Measurements from ENCODE around the gene SNX5. TPM values are rescaled to one million over a fixed set of nuclear protein-coding genes. Genes with fewer than 3 reads are reported as not detected.

The SNX5 gene
- polyA plus RNA-seq, 4 donors, result 67.8 to 295 (median 79.1) TPM

DNA sequence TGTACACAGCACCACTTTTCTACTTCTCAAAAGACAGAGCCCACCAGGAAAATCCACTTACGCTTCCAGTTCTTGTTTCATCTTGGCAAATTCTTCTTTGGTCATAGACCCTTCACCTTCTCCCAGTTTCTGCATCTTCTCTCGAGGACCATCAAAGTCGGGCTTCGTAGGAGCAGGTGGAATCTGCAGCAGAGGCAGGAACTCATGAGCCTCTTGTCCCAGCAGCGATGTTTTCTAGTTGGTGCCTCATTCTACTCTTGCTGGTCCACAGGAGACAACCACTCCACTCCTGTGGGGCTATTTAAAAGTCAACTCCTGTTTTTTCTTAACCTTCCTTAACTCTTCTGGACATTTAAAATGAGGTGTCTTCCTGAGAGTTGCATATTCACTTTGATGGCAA lies 14.7 kb downstream of the SNX5 start:
- DNase-seq (no peak), FAIRE-seq (no peak)
- no peaks in the 10 kb centered on the region for H3K9me3 ChIP-seq (ENCODE audit: control insufficient read depth in 2 of 2, insufficient read depth in 1 of 2, low read depth in 1 of 2, low read length in 1 of 2)
- H3K27ac ChIP-seq (ENCODE audit: low read depth in 1 of 3, low read length in 2 of 3), result no peak overlapping the region
- H3K4me3 ChIP-seq (ENCODE audit: low read depth in 1 of 3, low read length in 3 of 3), result no peak overlapping the region
- 95 to 98% (median 97%) methylated on average over 5 of the region's 5 CpGs for WGBS, 3 donors
- H3K27me3 ChIP-seq (ENCODE audit: control insufficient read depth in 3 of 3, insufficient read depth in 3 of 3, low read length in 3 of 3), result no peaks in the 10 kb centered on the region
- H3K4me1 ChIP-seq (ENCODE audit: control insufficient read depth in 3 of 3, insufficient read depth in 2 of 3, low read depth in 1 of 3, low read length in 2 of 3), result peaks cover 4 to 17% (median 4%) of the 10 kb centered on the region in 3 donors
- peaks cover 25 to 34% (median 25%) of the 10 kb centered on the region in 3 donors for H3K36me3 ChIP-seq (ENCODE audit: control insufficient read depth in 3 of 3, insufficient read depth in 2 of 3, low read depth in 1 of 3, low read length in 3 of 3)

DNA sequence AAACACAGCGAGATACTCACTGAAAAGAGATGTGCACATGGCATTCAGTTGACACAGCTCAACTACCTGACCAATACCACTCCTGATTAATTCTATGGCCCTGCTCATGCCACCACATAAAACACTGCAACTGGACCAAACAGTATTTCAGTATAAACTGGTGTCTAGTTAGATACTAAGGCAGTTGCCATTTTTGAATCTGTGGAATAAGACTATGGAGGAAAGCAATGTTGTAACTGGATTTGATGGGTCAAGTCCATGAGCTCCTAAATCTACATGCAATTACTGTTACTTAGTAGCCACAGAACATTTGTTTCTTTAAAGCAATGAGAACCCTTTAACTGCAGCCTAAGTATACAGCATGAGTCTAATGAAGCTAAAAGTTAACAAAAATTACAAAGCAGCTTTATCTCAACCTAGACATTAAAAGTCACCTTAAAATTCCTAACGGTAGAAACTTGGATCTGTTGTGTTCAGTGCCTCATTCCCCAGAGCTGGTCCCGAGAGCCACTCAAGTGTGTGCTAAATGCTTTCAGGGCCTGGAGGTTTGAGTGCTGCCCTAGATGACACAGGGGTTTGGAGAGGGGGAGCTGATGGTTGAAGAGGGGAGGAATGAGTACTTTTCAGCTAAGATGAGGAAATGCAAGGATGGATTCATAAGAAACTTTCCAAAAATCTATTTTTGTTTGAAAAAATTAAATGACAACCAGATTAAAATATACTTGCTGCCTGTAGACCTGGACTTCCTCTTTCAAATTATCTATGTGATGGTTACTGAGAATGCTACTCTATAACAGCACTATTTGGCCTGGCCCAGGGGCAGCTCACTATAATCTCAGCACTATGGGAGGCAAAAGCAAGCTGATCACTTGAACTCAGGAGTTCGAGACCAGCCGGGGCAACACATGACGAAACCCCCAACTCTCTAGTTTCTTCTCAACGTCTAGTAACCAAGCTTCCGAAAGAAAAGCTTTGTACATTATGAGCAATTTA lies 15.6 kb downstream of the SNX5 start:
- H3K27me3 ChIP-seq (ENCODE audit: control insufficient read depth in 3 of 3, insufficient read depth in 3 of 3, low read length in 3 of 3), result no peaks in the 10 kb centered on the region
- H3K4me3 ChIP-seq (ENCODE audit: low read depth in 1 of 3, low read length in 3 of 3), result no peak overlapping the region
- FAIRE-seq (no peak), DNase-seq (no peak)
- H3K27ac ChIP-seq (ENCODE audit: low read depth in 1 of 3, low read length in 2 of 3), result no peak overlapping the region
- WGBS, 3 donors, result 90 to 96% (median 91%) methylated on average over 8 of the region's 8 CpGs
- H3K9me3 ChIP-seq (ENCODE audit: control insufficient read depth in 2 of 2, insufficient read depth in 1 of 2, low read depth in 1 of 2, low read length in 1 of 2), result no peaks in the 10 kb centered on the region
- H3K36me3 ChIP-seq (ENCODE audit: control insufficient read depth in 3 of 3, insufficient read depth in 2 of 3, low read depth in 1 of 3, low read length in 3 of 3), result peaks cover 29 to 34% (median 30%) of the 10 kb centered on the region in 3 donors
- peaks cover 0 to 9% (median 3%) of the 10 kb centered on the region in 3 donors for H3K4me1 ChIP-seq (ENCODE audit: control insufficient read depth in 3 of 3, insufficient read depth in 2 of 3, low read depth in 1 of 3, low read length in 2 of 3)

DNA sequence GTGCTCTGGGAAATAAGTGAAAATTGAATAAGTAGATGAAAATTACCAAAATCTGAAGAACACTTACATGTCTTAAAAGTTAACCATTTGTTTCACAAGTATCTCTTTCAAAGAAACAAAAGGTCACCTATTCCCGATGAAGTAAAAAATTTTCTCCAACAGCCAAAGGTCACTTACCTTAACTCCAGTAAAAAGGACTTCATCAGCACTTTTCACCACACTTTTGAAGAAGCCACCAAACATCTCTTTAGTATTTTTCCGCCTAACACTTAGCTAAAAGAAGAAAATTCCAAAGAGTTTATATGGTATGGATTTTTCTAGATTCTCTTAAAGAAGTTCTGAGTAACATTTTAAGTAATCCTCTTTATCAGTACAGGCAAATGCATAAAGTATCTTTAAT lies 17.3 kb downstream of the SNX5 start:
- Histone ChIP-seq H3K27ac (ENCODE audit: low read depth in 1 of 3, low read length in 2 of 3) (no peak overlapping the region), H3K36me3 (ENCODE audit: control insufficient read depth in 3 of 3, insufficient read depth in 2 of 3, low read depth in 1 of 3, low read length in 3 of 3) (peaks cover 33 to 41% (median 35%) of the 10 kb centered on the region in 3 donors), H3K4me3 (ENCODE audit: low read depth in 1 of 3, low read length in 3 of 3) (no peak overlapping the region), H3K27me3 (ENCODE audit: control insufficient read depth in 3 of 3, insufficient read depth in 3 of 3, low read length in 3 of 3) (no peaks in the 10 kb centered on the region), H3K4me1 (ENCODE audit: control insufficient read depth in 3 of 3, insufficient read depth in 2 of 3, low read depth in 1 of 3, low read length in 2 of 3) (no peaks in the 10 kb centered on the region), H3K9me3 (ENCODE audit: control insufficient read depth in 2 of 2, insufficient read depth in 1 of 2, low read depth in 1 of 2, low read length in 1 of 2) (no peaks in the 10 kb centered on the region)
- 77 to 84% (median 78%) methylated on average over 2 of the region's 2 CpGs for WGBS, 3 donors
- DNase-seq (no peak), FAIRE-seq (no peak)

DNA sequence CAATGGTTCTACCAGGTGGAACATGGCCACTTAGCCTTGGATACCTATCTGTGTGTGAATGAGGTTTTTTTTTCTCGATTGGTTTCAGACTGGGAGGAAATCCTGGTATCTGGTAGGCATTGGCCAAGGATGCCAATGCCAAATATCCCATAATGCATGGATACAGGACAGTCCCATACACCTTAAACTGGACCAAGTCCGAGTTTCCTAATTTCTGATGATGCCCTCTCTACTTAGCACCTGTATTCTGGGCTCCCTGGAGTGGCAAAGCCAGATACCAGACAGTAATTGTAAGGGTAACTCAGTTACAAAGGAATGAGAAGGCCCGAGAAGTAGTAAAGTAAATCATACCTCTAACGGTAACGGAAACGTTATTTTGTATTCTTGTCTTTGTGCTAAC lies 17.9 kb downstream of the SNX5 start:
- H3K9me3 ChIP-seq (ENCODE audit: control insufficient read depth in 2 of 2, insufficient read depth in 1 of 2, low read depth in 1 of 2, low read length in 1 of 2), result no peaks in the 10 kb centered on the region
- H3K27ac ChIP-seq (ENCODE audit: low read depth in 1 of 3, low read length in 2 of 3), result no peak overlapping the region
- no peaks in the 10 kb centered on the region for H3K4me1 ChIP-seq (ENCODE audit: control insufficient read depth in 3 of 3, insufficient read depth in 2 of 3, low read depth in 1 of 3, low read length in 2 of 3)
- DNase-seq (no peak), FAIRE-seq (no peak)
- H3K4me3 ChIP-seq (ENCODE audit: low read depth in 1 of 3, low read length in 3 of 3), result no peak overlapping the region
- 76 to 85% (median 83%) methylated on average over 6 of the region's 6 CpGs for WGBS, 3 donors
- H3K36me3 ChIP-seq (ENCODE audit: control insufficient read depth in 3 of 3, insufficient read depth in 2 of 3, low read depth in 1 of 3, low read length in 3 of 3), result peaks cover 34 to 42% (median 35%) of the 10 kb centered on the region in 3 donors
- H3K27me3 ChIP-seq (ENCODE audit: control insufficient read depth in 3 of 3, insufficient read depth in 3 of 3, low read length in 3 of 3), result no peaks in the 10 kb centered on the region

- WGBS, 3 donors, result 96 to 98% (median 96%) methylated on average over 4 of the region's 4 CpGs
- Histone ChIP-seq H3K27ac (ENCODE audit: low read depth in 1 of 3, low read length in 2 of 3) (no peak overlapping the region), H3K9me3 (ENCODE audit: control insufficient read depth in 2 of 2, insufficient read depth in 1 of 2, low read depth in 1 of 2, low read length in 1 of 2) (no peaks in the 10 kb centered on the region), H3K36me3 (ENCODE audit: control insufficient read depth in 3 of 3, insufficient read depth in 2 of 3, low read depth in 1 of 3, low read length in 3 of 3) (peaks cover 33 to 44% (median 38%) of the 10 kb centered on the region in 3 donors), H3K4me3 (ENCODE audit: low read depth in 1 of 3, low read length in 3 of 3) (no peak overlapping the region), H3K4me1 (ENCODE audit: control insufficient read depth in 3 of 3, insufficient read depth in 2 of 3, low read depth in 1 of 3, low read length in 2 of 3) (no peaks in the 10 kb centered on the region), H3K27me3 (ENCODE audit: control insufficient read depth in 3 of 3, insufficient read depth in 3 of 3, low read length in 3 of 3) (no peaks in the 10 kb centered on the region)
- DNase-seq (no peak), FAIRE-seq (no peak)
Observed at GRCh38 chr20:17949899-17950298, 18.7 kb downstream of the SNX5 start.

DNA sequence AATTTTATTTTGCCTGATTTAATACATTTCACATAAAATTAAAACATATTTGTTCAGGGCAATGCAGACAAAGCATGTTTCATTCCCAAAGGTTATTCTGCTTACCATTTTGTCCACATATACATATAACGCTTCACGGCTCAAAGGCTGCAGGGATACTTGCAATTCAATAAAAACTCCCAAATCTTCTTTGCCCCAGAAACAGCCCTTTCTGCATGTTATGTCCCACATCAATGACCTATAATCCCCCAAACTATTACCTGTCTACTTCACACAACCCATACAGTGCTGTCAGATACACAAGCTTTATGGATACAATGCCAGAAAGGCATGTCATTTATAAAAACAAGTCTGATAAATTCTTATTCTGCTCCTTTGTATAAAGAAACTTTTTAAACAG lies 20.2 kb downstream of the SNX5 start:
- Histone ChIP-seq H3K27me3 (ENCODE audit: control insufficient read depth in 3 of 3, insufficient read depth in 3 of 3, low read length in 3 of 3) (no peaks in the 10 kb centered on the region), H3K4me1 (ENCODE audit: control insufficient read depth in 3 of 3, insufficient read depth in 2 of 3, low read depth in 1 of 3, low read length in 2 of 3) (no peaks in the 10 kb centered on the region), H3K4me3 (ENCODE audit: low read depth in 1 of 3, low read length in 3 of 3) (no peak overlapping the region), H3K36me3 (ENCODE audit: control insufficient read depth in 3 of 3, insufficient read depth in 2 of 3, low read depth in 1 of 3, low read length in 3 of 3) (peaks cover 30 to 43% (median 34%) of the 10 kb centered on the region in 3 donors), H3K27ac (ENCODE audit: low read depth in 1 of 3, low read length in 2 of 3) (no peak overlapping the region), H3K9me3 (ENCODE audit: control insufficient read depth in 2 of 2, insufficient read depth in 1 of 2, low read depth in 1 of 2, low read length in 1 of 2) (no peaks in the 10 kb centered on the region)
- no peak for DNase-seq
- 96 to 100% (median 98%) methylated on average over 2 of the region's 2 CpGs for WGBS, 3 donors
- FAIRE-seq, result no peak

DNA sequence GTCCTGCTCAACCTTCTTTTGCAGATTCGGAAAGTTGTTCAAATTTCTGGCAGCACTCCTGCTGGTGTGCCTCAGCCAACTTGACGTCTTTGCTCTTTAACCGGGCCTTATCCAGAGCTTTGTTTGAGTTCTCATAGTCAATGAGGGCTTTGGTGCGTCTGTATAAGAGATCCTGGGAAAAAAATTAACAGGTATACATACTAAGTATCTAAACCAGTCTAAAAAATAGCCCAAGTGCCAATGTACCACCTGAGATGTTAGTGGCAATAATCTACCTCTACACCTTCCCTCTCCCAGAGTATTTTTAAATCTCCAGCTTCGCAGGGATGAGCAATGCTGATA lies 21.1 kb downstream of the SNX5 start:
- H3K4me3 ChIP-seq (ENCODE audit: low read depth in 1 of 3, low read length in 3 of 3), result no peak overlapping the region
- FAIRE-seq, result no peak
- H3K27me3 ChIP-seq (ENCODE audit: control insufficient read depth in 3 of 3, insufficient read depth in 3 of 3, low read length in 3 of 3), result no peaks in the 10 kb centered on the region
- DNase-seq, result no peak
- no peak overlapping the region for H3K27ac ChIP-seq (ENCODE audit: low read depth in 1 of 3, low read length in 2 of 3)
- H3K9me3 ChIP-seq (ENCODE audit: control insufficient read depth in 2 of 2, insufficient read depth in 1 of 2, low read depth in 1 of 2, low read length in 1 of 2), result no peaks in the 10 kb centered on the region
- WGBS, 3 donors, result 70 to 81% (median 78%) methylated on average over 5 of the region's 5 CpGs
- H3K4me1 ChIP-seq (ENCODE audit: control insufficient read depth in 3 of 3, insufficient read depth in 2 of 3, low read depth in 1 of 3, low read length in 2 of 3), result no peaks in the 10 kb centered on the region
- H3K36me3 ChIP-seq (ENCODE audit: control insufficient read depth in 3 of 3, insufficient read depth in 2 of 3, low read depth in 1 of 3, low read length in 3 of 3), result peaks cover 30 to 44% (median 35%) of the 10 kb centered on the region in 3 donors

DNA sequence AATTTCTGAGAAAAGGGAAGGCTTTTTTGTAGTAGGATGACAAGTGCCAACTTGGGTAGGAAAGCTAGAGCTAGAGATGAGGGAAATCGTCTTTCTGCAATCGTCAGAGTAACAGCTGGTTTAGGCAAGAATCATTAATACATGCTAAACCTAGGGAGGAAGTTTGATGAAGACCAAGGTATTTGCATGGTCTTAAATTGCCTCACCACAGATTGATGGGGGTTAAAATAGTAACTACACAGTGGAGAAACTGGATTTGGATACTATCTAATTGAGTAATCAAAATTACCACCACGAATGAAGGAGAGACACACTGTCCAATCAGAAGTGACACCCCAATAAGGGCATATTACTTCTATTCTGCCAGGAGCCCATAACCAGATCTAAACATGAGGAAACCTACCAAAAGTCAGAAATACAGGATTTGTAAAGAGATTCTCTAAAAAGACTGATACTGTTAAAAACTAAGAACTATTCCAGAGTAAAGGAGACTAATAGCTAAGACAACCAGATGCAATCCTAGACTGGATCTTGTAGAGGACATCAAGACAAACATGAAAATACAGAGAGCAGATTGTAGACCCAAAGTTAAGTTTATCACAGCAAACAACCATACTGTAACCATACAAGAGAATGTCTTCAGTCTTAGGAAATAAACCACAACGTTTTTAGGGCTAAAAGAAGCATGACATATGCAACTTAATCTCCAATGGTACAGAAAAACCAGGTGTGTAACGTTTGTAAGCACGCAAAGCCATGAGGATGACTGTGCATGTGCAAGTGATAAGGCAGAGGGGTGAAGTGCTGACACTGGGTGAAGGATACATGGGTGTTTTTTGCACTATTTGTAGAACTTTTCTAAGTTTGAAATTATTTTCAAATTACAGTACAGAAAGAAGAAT lies 21.8 kb downstream of the SNX5 start:
- FAIRE-seq (no peak), DNase-seq (no peak)
- Histone ChIP-seq H3K9me3 (ENCODE audit: control insufficient read depth in 2 of 2, insufficient read depth in 1 of 2, low read depth in 1 of 2, low read length in 1 of 2) (no peaks in the 10 kb centered on the region), H3K4me1 (ENCODE audit: control insufficient read depth in 3 of 3, insufficient read depth in 2 of 3, low read depth in 1 of 3, low read length in 2 of 3) (no peaks in the 10 kb centered on the region), H3K27me3 (ENCODE audit: control insufficient read depth in 3 of 3, insufficient read depth in 3 of 3, low read length in 3 of 3) (no peaks in the 10 kb centered on the region), H3K4me3 (ENCODE audit: low read depth in 1 of 3, low read length in 3 of 3) (no peak overlapping the region), H3K36me3 (ENCODE audit: control insufficient read depth in 3 of 3, insufficient read depth in 2 of 3, low read depth in 1 of 3, low read length in 3 of 3) (peaks cover 31 to 45% (median 36%) of the 10 kb centered on the region in 3 donors), H3K27ac (ENCODE audit: low read depth in 1 of 3, low read length in 2 of 3) (no peak overlapping the region)
- 61 to 74% (median 70%) methylated on average over 6 of the region's 6 CpGs for WGBS, 3 donors

All from small intestine (tissue), 7 donors.